Lower lobe of right lung (tissue), 2 donors: ENCODE data around the gene NHLRC2. TPM values are rescaled to one million over a fixed set of nuclear protein-coding genes. Genes with fewer than 3 reads are reported as not detected.

Experiments
- ATAC-seq, 2 donors: fragments of 200-7000 bp; cut with Tn5 transposase; one replicate each; pipeline ENCODE4 v1.9.1; 2020 to 2022; ENCODE audit warnings: mild to moderate bottlenecking in 2 of 2, moderate library complexity in 2 of 2
- DNase-seq: peaks from one replicate; pipeline ENCODE4 v3.0.0-alpha.2; 2020
- H3K27ac ChIP-seq: fragments of 200-600 bp; one replicate; pipeline ENCODE4 v1.8.0; 2022
- H3K27me3 ChIP-seq: fragments of 200-600 bp; one replicate; pipeline ENCODE4 v1.8.0; 2022; ENCODE audit warnings: low read depth
- H3K36me3 ChIP-seq: fragments of 200-600 bp; one replicate; pipeline ENCODE4 v1.8.0; 2022; ENCODE audit warnings: mild to moderate bottlenecking
- H3K4me1 ChIP-seq: fragments of 200-600 bp; one replicate; pipeline ENCODE4 v1.8.0; 2022
- H3K4me3 ChIP-seq: fragments of 200-600 bp; one replicate; pipeline ENCODE4 v1.8.0; 2022; ENCODE audit warnings: mild to moderate bottlenecking
- H3K9me3 ChIP-seq: fragments of 200-600 bp; one replicate; pipeline ENCODE4 v1.8.0; 2022
- intact Hi-C: fragments of 100-400 bp; cut with DNase I; formaldehyde crosslinking; loops from one replicate; pipeline ENCODE4 v1.11.0; 2022
- total RNA-seq: library from RNA; stranded (reverse); fragmentation: NEBNext Ultra II Directional; extraction: Animal tissue kit (Norgen Biotek cat#: 25700); gene quantifications from one replicate; pipeline ENCODE4 v1.2.1, GENCODE V29; 2021
- TF ChIP-seq, protein P1 (sequence below): fragments of 200-600 bp; IDR thresholded peaks from one replicate; pipeline ENCODE4 v1.8.0; 2022; ENCODE audit warnings: antibody characterized with exemption, mild to moderate bottlenecking
- donor health status: DM: no; HTN: yes; CAD: no; lungs with severe emphysema.

The NHLRC2 gene
- total RNA-seq, 1 donor from 2014 or later = 43.6 TPM

DNA sequence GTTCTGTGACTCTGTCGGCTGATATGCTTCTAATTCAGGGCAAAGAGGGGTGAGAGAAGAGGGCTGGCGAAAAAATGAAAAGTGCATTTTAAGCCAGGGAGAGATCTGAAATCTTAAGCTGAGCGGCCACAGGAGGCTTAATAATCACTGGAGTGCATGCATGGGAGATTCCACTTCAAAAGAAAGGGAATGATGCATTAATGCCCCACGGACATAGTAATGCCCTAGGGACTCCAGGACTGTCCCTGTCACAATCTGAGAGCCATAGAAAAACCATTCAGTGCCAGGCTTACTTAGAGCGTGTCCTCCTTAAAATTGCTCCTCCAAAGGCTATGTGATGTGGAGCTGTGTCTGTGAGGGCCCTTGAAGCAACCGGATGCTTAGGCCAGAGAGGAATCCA, 75.1 kb downstream of the NHLRC2 start:
- ATAC-seq (no peak), DNase-seq (no peak)
- no peak overlapping the region for H3K4me3 ChIP-seq
- no peaks in the 10 kb centered on the region for H3K4me1 ChIP-seq
- no peaks in the 10 kb centered on the region for H3K36me3 ChIP-seq
- peaks cover 10% of the 10 kb centered on the region for H3K9me3 ChIP-seq
- intact Hi-C loops = no loop called here
- H3K27me3 ChIP-seq = no peaks in the 10 kb centered on the region
- no peak overlapping the region for H3K27ac ChIP-seq
- TF ChIP-seq, protein P1, sequence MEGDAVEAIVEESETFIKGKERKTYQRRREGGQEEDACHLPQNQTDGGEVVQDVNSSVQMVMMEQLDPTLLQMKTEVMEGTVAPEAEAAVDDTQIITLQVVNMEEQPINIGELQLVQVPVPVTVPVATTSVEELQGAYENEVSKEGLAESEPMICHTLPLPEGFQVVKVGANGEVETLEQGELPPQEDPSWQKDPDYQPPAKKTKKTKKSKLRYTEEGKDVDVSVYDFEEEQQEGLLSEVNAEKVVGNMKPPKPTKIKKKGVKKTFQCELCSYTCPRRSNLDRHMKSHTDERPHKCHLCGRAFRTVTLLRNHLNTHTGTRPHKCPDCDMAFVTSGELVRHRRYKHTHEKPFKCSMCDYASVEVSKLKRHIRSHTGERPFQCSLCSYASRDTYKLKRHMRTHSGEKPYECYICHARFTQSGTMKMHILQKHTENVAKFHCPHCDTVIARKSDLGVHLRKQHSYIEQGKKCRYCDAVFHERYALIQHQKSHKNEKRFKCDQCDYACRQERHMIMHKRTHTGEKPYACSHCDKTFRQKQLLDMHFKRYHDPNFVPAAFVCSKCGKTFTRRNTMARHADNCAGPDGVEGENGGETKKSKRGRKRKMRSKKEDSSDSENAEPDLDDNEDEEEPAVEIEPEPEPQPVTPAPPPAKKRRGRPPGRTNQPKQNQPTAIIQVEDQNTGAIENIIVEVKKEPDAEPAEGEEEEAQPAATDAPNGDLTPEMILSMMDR = no peak

DNA sequence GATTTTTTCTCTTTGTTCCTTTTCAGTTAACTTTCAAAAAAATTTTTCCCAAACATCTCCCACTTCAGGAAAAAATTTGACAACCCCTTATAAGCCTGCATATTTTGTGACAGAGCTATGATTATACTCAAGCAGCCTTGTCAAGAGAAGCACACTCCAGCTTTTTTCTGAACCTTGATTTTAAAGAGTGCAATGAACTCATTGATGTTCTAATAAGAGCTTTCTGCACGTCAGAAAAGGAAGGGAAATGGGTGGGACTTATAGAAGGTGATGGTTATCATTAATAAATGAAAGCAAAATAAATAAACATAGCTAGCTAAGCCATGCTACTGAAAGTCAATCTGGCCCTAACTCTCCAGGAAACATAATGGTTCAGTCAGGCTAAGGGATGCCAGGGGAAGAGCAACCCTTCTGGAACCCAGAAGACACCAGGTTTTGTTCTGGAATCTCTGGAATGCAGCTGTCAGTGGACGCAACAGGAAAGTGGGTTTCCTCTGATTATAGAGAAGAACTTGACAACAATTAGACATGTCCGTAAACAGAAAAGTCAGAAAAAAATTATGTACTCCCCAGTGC, 76.1 kb downstream of the NHLRC2 start:
- no peaks in the 10 kb centered on the region for H3K36me3 ChIP-seq
- H3K27ac ChIP-seq = no peak overlapping the region
- no peaks in the 10 kb centered on the region for H3K9me3 ChIP-seq
- DNase-seq (no peak), ATAC-seq (no peak)
- TF ChIP-seq, protein P1 = no peak
- intact Hi-C loops = no loop called here
- no peak overlapping the region for H3K4me3 ChIP-seq
- no peaks in the 10 kb centered on the region for H3K4me1 ChIP-seq
- H3K27me3 ChIP-seq = no peaks in the 10 kb centered on the region

DNA sequence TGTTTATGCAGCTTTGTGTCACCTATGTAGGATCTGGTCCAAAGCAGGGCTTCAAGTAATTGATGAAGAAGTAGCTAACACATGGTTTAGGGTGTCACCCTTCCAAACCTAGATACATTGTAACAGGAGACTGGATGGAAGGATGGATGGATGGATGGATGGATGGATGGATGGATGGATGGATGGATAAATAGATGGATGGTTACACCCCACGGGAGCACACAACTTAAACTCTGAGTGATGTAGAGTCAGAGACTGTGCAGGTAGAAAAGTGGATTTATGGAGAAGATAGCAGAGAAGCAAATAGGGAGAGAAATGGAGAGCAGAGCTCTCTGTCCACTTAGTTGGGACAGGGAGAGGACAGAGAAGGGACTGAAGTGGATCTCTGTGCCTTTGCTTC, 78.4 kb downstream of the NHLRC2 start:
- no peak overlapping the region for H3K27ac ChIP-seq
- TF ChIP-seq, protein P1 = no peak
- H3K36me3 ChIP-seq = no peaks in the 10 kb centered on the region

GRCh38 chr10:113933894-113934532, 79.6 kb downstream of the NHLRC2 start:
- peak; percentile 73 to 80 for ATAC-seq
- H3K27ac ChIP-seq = peak overlapping the region; percentile 36
- TF ChIP-seq, protein P1 = no peak
- intact Hi-C loops = no loop called here
- no peaks in the 10 kb centered on the region for H3K4me1 ChIP-seq
- H3K27me3 ChIP-seq = no peaks in the 10 kb centered on the region
- H3K36me3 ChIP-seq = no peaks in the 10 kb centered on the region
- H3K4me3 ChIP-seq = no peak overlapping the region
- no peaks in the 10 kb centered on the region for H3K9me3 ChIP-seq
- no peak for DNase-seq

More for the DNA sequence above, 78.4 kb downstream of the NHLRC2 start:
- DNase-seq (no peak), ATAC-seq (no peak)
- Histone ChIP-seq H3K4me3 (no peak overlapping the region), H3K9me3 (no peaks in the 10 kb centered on the region), H3K27me3 (no peaks in the 10 kb centered on the region), H3K4me1 (no peaks in the 10 kb centered on the region)
- intact Hi-C loops = no loop called here

DNA sequence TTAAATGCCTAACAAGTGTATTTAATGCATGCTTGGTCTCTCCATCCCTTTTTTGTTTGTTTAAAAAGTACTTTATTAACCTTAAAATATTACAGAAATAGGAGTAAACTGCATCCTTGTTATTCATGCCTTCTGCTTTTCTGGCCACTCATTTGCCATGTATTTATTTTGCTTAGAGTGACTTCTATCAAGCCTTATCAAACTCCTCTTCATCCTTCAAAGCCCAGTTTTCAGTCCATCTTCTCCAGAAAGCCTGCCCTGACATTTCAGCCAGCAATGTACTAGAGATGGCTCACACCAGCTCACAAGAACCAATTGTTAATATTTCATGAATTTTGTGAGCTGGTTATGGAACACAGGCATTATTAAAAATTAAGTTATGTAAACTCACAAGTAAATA, 82.8 kb downstream of the NHLRC2 start:
- no peaks in the 10 kb centered on the region for H3K9me3 ChIP-seq
- TF ChIP-seq, protein P1 = no peak
- H3K36me3 ChIP-seq = no peaks in the 10 kb centered on the region
- H3K4me1 ChIP-seq = no peaks in the 10 kb centered on the region
- intact Hi-C loops = no loop called here
- ATAC-seq (no peak), DNase-seq (no peak)
- no peak overlapping the region for H3K27ac ChIP-seq
- no peaks in the 10 kb centered on the region for H3K27me3 ChIP-seq
- H3K4me3 ChIP-seq = no peak overlapping the region
